RCC 7860 (cell line): Measurements from ENCODE around the gene ATP2C1.
"Not testable (repeated sequence)": the region's sequence is repeated elsewhere in the genome, so short reads cannot be mapped to it uniquely, and the experiment has no call there.

Experiments used
- DNase-seq: peaks from one replicate; pipeline ENCODE4 v3.0.0-alpha.2; 2015; ENCODE audit warnings: low spot score
- FAIRE-seq: peaks from 2 replicates; lab custom pipeline; 2012; peaks lifted over from hg19 to GRCh38; lab: Jason Lieb, UNC

ATP2C1 gene

GRCh38 chr3:130972592-130972991 lies 78.7 kb downstream of the ATP2C1 start:
- FAIRE-seq, DNase-seq: not testable (repeated sequence)

GRCh38 chr3:130973406-130973805 lies 79.5 kb downstream of the ATP2C1 start:
- no peak for DNase-seq
- no peak for FAIRE-seq

DNA sequence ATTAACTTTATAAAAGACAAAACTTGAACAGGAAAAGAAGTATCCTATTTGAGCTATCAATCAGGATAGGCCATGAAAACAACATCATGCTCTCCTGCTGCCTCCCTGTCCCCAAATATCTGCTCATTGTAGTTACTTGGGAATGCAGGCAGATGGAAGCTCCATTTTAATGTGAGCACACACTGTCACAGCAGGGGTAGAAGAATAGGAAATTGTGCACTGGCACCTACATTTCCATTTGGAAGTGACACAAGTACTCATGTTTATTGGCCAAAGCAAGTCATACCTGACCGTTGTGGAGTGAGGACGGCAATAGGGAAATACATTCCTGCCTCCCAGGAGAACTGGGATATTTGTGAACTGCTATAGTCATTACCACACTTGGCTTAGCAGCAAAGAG lies 80.3 kb downstream of the ATP2C1 start:
- no peak for FAIRE-seq
- no peak for DNase-seq

- DNase-seq (no peak), FAIRE-seq (no peak)
Observed at GRCh38 chr3:130975251-130975650, 81.4 kb downstream of the ATP2C1 start.

DNA sequence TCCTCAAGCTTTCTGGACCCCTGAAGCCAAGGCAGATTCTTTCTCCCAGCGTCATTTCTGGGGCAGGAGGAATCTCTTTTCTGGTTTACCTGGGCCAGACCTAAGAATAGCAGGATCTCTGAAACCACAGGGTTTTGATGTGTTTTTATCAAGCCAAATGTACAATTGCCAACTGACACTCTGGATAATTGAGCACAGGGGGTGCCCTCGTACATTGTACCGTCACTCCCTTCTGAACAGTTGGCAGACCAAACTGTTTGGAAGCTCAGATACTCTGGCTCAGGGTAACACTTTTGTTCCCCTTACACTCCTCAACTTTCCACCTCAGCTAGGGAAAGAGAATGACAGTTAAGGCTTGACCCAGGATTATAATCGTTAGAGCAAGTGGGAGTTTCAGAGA lies 82.8 kb downstream of the ATP2C1 start:
- DNase-seq (no peak), FAIRE-seq (no peak)

DNA sequence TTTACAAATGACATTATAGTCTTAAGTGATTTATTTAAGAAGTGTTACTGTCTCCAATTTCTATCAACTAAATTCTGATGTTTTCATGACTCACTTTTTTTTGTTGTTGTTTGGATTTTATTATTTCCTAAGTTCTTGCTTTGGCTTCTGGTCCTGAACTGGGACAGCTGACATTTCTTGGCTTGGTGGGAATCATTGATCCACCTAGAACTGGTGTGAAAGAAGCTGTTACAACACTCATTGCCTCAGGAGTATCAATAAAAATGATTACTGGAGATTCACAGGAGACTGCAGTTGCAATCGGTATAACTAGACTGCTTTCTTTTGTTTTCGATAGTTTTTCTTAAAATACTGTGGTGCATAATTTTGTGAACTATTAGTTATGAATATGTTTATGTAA lies 85.2 kb downstream of the ATP2C1 start:
- FAIRE-seq: no peak
- DNase-seq: no peak

- FAIRE-seq (no peak), DNase-seq (no peak)
Observed at GRCh38 chr3:130981469-130981868, 87.6 kb downstream of the ATP2C1 start.

- FAIRE-seq (no peak), DNase-seq (no peak)
Observed at GRCh38 chr3:130990282-130990681, 96.4 kb downstream of the ATP2C1 start.

GRCh38 chr3:130991126-130991525 lies 97.2 kb downstream of the ATP2C1 start:
- no peak for FAIRE-seq
- no peak for DNase-seq

- no peak for DNase-seq
- FAIRE-seq: no peak
Observed at GRCh38 chr3:130992344-130992743, 98.5 kb downstream of the ATP2C1 start.

DNA sequence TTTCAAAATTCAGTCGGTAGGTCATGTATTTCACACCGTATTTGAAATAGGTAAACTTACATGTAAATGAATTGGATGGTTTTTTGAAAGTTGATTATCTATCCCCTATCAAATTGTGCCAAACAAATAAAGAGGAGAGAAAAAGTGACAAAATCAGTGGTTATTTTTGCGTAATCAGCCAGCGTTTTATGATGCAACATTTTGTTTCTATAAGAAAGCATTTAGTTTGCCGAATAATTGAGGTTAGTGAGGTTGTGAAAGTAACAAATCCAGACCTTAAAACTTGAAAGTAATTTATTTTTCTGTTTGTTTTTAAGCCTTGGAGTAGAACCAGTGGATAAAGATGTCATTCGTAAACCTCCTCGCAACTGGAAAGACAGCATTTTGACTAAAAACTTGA lies 103.4 kb downstream of the ATP2C1 start:
- FAIRE-seq (no peak), DNase-seq (no peak)

- no peak for DNase-seq
- no peak for FAIRE-seq
Observed at GRCh38 chr3:131001071-131001470, 107.2 kb downstream of the ATP2C1 start.

- FAIRE-seq: no peak
Observed at GRCh38 chr3:131004603-131005002, 110.7 kb downstream of the ATP2C1 start.

DNA sequence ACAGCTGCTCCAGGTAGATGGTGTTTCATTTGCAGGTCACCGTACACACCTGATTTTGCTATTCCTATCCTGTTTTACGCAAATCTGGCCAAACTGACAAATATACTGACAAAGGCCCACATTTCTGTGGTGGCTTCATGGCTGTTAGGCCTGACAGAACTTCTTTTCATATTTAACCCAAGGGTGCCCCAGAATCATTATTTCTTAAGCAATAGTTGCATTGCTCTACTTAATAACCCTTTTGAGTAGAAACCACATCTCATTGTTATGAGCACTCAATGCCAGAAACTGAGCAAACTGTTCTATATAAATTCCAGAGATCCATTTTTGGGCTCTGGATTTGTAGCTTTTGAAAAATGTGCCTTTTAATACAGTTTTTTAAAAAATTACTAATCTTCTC lies 113.4 kb downstream of the ATP2C1 start:
- FAIRE-seq (no peak), DNase-seq (no peak)

More at GRCh38 chr3:131004603-131005002, 110.7 kb downstream of the ATP2C1 start:
- DNase-seq: no peak

DNA sequence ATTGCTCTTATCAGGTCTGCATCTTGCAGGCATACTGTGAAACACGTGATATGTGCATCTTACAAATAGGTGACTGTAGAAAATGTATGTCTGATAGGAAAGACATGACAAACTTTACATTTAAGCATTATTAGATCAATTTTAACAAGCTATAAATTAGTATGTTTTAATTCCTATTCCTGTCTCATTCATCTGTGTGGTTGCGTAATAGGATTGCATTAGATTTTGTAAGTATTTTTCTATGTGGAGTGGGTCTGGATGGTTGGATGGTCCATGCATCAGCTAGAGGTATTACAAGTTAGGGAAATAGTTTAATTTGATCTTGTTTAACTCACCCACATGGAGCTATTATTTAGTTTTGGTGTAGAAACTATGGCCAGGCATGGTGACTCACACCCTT lies 113.9 kb downstream of the ATP2C1 start:
- DNase-seq (no peak), FAIRE-seq (no peak)

DNA sequence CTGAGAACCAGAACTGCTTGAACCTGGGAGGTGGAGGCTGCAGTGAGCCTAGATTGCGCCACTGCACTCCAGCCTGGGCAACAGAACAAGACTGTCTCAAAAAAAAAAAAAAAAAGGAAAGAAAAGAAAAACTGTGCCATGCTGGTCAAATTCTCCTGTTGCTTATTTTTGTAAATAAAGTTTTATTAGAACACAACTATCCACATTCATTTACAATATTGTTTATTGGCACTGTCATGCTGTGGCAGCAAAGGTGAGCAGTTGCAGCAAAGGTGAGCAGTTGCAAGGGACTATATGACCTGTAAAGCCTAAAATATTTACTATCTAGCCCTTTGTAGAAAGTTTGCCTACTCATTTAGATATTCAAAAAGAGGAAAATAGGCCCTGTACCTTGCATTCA lies 114.4 kb downstream of the ATP2C1 start:
- no peak for DNase-seq
- FAIRE-seq: no peak

DNA sequence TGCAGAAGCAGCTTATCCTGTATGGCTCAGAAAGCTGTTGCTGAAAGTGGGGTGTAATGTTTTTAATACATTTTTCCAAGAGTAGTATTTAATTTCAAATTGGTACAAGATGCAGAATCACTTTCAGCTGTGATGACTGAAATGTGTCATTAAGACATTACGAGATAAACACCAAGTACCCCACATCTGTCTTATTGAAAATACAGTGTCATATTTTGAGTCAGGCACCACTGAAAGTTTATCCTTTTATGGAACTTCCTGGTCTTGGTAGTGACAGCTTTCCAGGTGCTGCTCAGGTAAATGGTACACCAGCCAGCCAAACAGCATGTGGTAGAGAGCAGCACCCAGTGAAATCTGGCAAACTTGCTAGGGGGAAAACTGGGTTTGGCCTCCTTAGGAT lies 115.8 kb downstream of the ATP2C1 start:
- no peak for FAIRE-seq
- no peak for DNase-seq

- FAIRE-seq (no peak), DNase-seq (no peak)
Observed at GRCh38 chr3:131018970-131019369, 125.1 kb downstream of the ATP2C1 start.

GRCh38 chr3:131020122-131020693 lies 126.3 kb downstream of the ATP2C1 start:
- FAIRE-seq: no peak
- no peak for DNase-seq

DNA sequence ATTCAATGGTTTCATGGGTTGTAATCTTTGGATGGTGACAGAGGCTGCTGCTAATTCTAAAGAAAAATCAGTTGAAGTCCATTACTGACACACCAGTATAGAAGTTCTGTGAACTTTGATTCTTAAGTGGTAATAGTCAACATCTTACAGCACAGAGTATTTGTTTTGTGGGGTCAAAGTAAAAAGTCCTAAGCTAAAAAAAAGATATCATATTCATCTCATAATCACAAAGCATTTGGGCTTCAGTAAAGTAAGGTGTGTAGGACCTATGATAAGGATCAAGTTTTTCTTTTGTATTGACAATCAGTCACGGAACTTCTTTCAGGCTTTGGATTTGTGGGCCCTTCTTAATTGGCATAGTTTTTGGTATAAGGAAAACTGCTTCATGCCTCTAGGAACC lies 131.7 kb downstream of the ATP2C1 start:
- FAIRE-seq: no peak

GRCh38 chr3:131026321-131027151 lies 132.7 kb downstream of the ATP2C1 start, which contains the start of the genes ASTE1 and NEK11:
Gene ASTE1 (minus strand): TSS chr3:131026825. CDS start chr3:131025306, 1,519 bp downstream.
Gene NEK11 (plus strand): TSS chr3:131026877. CDS start chr3:131029709, 2,832 bp downstream.
- DNase-seq (peak; percentile 80), FAIRE-seq (peak; percentile 49)

More for the DNA sequence above, 131.7 kb downstream of the ATP2C1 start:
- no peak for DNase-seq

- no peak for FAIRE-seq
Observed at GRCh38 chr3:131028844-131029243, 135.0 kb downstream of the ATP2C1 start.

More at GRCh38 chr3:131028844-131029243, 135.0 kb downstream of the ATP2C1 start:
- DNase-seq: no peak
